GM20000 (cell line): ENCODE data around the gene PEDS1.
A peak's percentile ranks its signal among the peaks of the same experiment; 100 is the strongest.
"Not testable (repeated sequence)": the region's sequence is repeated elsewhere in the genome, so short reads cannot be mapped to it uniquely, and the experiment has no call there.

Experiments used
- DNase-seq: peaks from one replicate; pipeline ENCODE4 v3.0.0; 2012; ENCODE audit warnings: low spot score
- TF ChIP-seq, protein P1 (sequence below): IDR thresholded peaks from 2 replicates; pipeline ENCODE4 v1.5.1; 2012; ENCODE audit warnings: mild to moderate bottlenecking, control low read depth; ENCODE audit errors: extremely low read depth, missing control alignments

Gene PEDS1

DNA sequence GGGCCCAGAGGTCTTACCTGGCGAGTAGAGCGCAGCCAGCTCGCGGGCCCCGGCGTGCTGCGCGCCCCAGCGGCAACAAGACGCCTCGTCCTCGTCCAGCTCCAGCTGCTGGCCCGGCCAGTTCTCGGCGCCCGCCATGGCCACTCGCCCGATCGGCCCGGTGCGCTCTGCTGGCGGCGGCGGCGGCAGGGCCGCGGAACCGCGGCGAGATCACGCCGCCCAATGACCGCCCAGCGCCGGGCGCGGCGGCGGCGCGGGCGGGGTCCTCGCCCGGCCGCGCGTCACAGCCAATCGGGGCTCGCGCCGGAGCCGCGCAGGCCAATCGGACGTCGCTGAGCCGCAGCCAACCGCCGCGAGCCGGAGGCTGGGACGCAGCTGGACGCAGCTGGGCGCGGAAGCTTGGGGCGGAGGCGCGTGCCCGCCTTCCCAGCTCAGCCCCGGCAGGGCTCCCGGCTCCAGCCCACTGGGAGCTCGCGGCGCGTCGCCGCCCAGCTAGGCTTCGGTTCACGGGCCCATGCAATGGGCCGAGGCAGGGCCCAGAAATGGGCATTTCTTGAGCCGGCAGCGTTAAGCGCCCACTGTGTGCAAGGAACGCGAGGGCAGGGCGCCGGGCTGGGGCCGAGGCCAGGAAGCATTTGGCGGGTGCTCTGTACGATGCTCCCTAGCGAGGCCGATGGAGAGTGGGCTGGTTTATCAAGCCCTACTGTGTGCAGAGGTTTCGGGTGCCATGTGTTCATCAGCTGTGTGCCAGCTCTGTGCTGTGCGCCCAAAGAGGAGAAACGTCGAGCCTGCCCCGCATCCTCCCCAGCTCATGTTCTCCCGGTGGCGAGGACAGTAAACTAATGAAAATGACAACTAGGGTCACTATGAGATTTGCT lies at the start of gene PEDS1:
TSS of gene PEDS1 (minus strand) at position 224 of the 878 bp plus-strand sequence. CDS start at position 138, 86 bp downstream.
- TF ChIP-seq, protein P1, sequence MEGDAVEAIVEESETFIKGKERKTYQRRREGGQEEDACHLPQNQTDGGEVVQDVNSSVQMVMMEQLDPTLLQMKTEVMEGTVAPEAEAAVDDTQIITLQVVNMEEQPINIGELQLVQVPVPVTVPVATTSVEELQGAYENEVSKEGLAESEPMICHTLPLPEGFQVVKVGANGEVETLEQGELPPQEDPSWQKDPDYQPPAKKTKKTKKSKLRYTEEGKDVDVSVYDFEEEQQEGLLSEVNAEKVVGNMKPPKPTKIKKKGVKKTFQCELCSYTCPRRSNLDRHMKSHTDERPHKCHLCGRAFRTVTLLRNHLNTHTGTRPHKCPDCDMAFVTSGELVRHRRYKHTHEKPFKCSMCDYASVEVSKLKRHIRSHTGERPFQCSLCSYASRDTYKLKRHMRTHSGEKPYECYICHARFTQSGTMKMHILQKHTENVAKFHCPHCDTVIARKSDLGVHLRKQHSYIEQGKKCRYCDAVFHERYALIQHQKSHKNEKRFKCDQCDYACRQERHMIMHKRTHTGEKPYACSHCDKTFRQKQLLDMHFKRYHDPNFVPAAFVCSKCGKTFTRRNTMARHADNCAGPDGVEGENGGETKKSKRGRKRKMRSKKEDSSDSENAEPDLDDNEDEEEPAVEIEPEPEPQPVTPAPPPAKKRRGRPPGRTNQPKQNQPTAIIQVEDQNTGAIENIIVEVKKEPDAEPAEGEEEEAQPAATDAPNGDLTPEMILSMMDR = no peak
- peak; percentile 100 for DNase-seq

DNA sequence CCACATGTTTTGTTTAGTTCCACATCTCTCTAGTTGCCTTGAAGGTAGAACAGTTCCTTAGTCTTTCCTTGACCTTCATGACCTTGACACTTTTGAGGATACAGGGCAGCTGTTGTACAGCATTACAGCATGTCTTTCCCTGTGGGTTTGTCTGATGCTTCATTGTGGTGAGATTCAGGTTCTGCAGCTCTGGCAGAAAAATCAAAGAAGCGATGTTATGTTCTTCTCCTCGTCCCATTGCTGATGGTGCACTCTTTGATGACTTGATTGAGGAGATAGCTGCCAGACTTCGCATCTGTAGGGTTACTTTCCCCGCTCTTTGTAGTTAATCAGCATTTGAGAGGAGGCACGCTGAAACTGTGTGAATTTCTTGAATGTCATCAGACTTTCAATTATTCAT lies 49.2 kb upstream of the PEDS1 start:
- no peak for DNase-seq
- TF ChIP-seq, protein P1 = no peak

DNA sequence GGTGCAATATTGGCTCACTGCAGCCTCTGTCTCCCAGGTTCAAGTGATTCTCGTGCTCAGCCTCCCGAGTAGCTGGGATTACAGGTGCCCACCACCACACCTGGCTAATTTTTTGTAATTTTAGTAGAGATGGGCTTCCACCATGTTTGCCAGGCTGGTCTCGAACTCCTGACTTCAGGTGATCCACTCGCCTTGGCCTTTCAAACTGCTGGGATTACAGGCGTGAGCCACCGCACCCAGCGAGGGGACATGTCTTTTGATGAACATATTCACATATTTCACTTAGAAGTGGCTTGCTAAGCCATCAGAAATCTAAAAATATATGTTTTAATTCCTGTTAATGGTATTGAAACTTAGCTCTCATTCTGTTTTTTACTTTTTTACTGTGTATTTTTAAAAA lies 48.2 kb upstream of the PEDS1 start:
- DNase-seq = not testable (repeated sequence)

DNA sequence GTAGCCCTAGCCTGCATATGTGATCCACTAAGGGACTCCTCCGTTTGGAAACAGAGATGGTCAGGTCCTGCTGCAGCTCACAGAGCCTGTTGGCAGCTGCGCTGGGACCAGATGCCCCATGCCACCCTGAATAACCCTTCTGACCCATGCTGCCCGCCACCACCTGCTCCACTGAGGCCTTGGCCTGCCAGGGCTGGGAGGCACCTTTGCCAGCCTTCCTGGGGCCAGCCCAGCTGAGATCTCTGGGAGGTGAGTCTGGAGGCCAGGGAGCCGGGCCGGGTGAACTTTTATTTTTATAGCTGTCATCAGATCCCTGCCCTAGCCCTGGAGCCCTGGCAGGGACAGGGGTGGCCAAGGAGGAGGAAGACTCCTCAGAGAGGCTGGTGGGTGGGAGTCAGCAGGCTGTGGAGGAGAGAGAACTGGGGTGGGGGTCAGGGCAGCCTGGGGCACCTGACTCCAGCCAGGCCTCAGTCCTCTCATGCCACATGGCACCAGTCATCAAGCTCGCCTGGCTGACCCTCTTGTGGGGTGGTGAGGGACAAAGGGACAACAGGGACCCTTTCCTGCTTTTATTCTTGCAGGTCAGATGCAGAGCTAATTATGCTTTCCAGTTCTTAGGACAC lies 47.1 kb upstream of the PEDS1 start:
- TF ChIP-seq, protein P1 = no peak
- no peak for DNase-seq

DNA sequence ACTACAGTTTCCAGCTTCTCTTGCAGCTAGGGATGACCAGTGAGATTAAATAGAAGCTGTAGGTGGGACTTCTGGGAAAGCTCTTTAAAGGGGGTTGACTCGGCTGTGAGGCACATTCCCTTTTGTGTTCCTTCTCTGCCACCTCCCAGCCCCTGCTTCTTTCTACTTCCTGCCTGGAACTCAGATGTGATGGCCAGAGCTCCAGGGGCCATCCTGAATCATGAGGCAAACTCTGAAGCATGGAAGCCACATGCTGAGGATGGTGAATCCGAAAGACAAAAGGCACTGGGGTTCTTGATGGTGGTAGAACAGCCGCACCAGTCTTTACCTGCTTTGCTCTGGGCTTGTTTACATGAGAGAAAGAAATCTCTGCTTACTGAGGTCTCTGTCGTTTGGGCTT lies 46.2 kb upstream of the PEDS1 start:
- TF ChIP-seq, protein P1 = no peak
- no peak for DNase-seq

DNA sequence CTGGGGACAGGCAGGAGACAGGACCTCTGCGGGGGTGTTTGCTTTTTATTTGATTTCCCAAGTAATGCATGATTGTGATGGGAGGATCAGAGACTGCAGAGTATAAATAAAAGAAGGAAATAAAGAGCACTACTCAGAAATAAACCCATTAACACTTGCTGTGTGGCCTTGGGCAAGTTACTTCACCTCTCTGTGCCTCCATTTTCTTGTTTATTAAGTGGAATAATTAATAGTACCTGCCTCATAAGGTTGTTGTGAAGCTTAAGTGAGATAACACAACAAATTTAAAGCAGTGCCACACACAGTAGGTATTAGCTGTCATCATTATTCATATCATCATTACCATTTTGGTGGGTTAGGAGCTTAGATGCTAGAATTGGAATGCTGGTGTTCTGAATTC lies 45.2 kb upstream of the PEDS1 start:
- no peak for DNase-seq
- TF ChIP-seq, protein P1 = no peak

DNA sequence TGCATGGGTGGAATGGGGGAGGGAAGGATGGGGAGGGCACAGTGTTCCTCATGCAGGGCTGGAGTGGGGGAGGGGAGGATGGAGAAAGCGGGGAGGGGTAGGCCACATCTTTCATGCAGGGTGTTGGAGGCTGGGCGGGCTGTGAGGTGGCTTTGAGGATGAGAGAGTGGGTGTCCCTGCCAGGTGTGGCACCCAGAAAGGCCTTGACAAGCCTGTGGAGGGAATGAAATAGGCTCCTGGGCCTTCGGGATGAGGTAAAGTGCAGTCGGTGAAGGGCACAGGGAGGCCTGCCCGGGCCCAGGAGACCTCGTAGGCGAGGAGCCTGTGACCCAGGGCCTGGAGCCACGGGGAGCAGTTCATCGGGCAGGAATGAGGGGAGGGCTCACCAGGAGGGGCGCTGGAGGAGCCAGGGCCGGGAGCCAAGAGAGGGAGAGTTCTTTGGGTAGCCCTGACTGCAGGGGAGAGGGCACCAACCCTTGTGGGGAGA lies 44.7 kb upstream of the PEDS1 start:
- DNase-seq = no peak
- TF ChIP-seq, protein P1 = no peak
